ENCODE data around the gene ANKRD33B. TPM values are rescaled to one million over a fixed set of nuclear protein-coding genes. Genes with fewer than 3 reads are reported as not detected.
"Not testable (repeated sequence)": the region's sequence is repeated elsewhere in the genome, so short reads cannot be mapped to it uniquely, and the experiment has no call there.

The ANKRD33B gene
- total RNA-seq, 1 donor from 2014 or later = 3.3 TPM

DNA sequence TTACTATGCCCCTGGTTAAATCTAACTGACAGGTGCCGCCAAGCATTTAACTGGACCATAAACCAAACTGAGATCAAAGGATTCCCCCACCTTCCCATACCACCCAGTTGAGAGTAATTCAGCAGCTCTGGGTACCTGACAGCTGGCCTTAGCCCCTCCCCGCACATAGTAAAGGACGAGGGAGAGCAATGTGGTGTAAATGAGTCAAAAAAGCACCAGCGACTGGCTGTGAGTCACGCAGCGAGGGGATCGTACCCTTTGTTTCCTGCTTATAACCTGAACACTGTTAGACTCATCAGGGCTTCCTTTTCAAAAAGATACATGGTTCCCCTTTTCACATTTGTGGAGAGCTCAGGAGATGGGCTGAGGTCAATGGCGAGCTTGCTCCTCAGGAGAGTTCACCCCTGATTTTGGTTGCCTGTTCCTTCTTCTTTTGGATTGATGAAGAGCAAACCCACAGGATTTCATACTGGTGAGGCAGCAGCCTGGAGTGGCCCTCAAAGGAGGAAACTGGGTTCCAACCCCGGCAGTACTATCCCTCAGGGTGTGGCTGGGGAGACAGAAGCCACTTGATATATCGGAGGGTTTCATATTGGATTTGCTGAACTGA, 71.5 kb downstream of the ANKRD33B start:
- no peak for DNase-seq (ENCODE audit: low spot score)

DNA sequence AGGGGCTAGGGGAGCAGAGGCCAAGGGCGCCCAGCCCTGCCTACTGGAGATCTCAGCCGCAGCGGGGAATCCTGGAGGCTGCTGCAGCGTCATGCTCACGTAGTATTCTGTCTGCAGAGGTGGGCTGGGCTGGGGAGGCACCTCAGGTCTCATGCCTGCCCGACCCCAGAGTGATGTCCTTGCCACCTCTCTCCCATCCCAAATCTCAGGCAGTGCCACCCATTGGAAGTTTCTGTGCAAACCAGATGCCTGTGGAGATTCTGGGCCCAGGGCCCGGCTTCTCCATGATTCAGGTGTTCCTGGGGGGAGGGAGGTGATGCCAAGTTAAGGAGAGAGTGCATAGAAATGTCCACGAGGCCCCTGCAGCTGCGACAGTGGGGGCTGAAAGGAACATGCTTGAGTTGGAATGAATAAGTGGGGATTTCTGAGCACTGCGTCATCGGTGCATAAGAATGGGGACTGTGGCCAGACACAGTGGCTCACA, 72.0 kb downstream of the ANKRD33B start:
- DNase-seq (ENCODE audit: low spot score) = no peak

- DNase-seq (ENCODE audit: low spot score) = no peak
Measured at GRCh38 chr5:10636363-10637142, 72.7 kb downstream of the ANKRD33B start.

GRCh38 chr5:10637944-10638343, 74.1 kb downstream of the ANKRD33B start:
- no peak for DNase-seq (ENCODE audit: low spot score)

DNA sequence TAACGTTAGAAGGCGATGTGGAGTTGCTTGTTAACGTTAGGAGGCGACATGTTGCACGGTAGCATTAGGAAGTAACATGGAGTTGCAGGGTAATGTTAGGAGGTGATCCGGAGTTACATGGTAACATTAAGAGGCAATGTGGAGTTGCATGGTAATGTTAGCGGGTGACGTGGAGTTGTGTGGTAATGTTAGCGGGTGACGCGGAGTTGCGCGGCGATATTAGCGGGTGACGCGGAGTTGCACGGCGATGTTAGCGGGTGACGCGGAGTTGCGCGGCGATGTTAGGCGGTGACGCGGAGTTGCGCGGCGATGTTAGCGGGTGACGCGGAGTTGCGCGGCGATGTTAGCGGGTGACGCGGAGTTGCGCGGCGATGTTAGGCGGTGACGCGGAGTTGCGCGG, 74.9 kb downstream of the ANKRD33B start:
- DNase-seq (ENCODE audit: low spot score) = not testable (repeated sequence)

GRCh38 chr5:10639846-10640368, 76.0 kb downstream of the ANKRD33B start:
- DNase-seq (ENCODE audit: low spot score) = no peak

DNA sequence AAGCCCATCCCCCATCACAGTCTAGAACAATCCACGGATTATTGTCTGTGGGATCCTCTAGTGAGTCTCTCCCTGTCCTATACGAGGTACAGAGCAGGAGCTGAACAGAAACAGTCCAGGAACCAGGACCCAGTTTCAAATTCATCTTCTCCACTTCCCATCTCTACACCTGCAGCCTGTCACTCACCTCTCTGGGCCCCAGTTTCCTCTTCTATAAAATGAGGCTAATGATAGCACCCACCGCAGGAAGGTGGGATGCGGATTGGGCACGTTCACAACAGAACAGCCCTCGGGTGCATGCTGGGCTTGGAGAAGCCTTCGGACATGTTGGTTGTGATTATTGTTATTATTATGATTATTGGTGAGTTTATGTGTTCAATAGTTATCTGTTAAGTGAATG, 78.5 kb downstream of the ANKRD33B start:
- no peak for DNase-seq (ENCODE audit: low spot score)

DNA sequence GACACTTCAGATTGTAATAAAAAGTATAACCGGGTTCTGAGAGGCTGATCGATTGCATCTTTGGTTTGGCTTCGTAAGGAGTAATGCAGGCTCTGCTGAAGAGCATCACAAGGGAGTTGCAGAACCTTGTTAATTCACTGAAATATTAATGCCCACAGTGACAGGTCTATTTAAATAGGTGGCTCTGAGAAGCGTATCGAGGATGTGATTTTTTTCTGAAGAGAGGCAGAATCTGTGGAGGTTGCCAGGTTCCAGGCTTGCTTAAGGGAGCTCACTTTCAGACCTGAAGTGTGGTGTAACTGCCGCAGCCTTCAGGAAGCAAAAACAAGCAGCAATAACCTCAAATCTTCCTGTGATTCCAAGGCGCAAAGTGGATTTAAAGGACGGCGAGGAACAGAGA, 80.3 kb downstream of the ANKRD33B start:
- no peak for DNase-seq (ENCODE audit: low spot score)

DNA sequence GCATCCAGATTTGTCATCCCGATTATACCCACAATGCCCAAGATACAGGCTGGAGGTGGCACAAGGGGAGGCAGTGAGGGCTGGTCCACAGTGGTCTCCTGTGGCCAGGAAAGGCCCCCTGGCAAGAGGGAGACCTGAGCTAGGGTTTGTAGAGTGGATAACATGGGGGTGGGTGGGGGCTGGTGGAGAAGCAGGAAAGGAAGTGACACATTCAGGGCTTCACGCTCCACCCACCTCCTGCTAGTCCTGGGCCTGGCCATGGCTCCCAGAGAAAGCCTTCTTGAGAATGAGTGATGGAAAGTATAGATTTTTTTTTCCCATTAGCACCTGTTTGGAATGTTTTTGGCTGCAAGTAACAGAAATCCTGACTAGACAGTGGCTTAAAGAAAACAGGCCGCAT, 81.3 kb downstream of the ANKRD33B start:
- no peak for DNase-seq (ENCODE audit: low spot score)

- DNase-seq (ENCODE audit: low spot score) = no peak
Measured at GRCh38 chr5:10645671-10646070, 81.8 kb downstream of the ANKRD33B start.

GRCh38 chr5:10647640-10648039, 83.8 kb downstream of the ANKRD33B start:
- no peak for DNase-seq (ENCODE audit: low spot score)

DNA sequence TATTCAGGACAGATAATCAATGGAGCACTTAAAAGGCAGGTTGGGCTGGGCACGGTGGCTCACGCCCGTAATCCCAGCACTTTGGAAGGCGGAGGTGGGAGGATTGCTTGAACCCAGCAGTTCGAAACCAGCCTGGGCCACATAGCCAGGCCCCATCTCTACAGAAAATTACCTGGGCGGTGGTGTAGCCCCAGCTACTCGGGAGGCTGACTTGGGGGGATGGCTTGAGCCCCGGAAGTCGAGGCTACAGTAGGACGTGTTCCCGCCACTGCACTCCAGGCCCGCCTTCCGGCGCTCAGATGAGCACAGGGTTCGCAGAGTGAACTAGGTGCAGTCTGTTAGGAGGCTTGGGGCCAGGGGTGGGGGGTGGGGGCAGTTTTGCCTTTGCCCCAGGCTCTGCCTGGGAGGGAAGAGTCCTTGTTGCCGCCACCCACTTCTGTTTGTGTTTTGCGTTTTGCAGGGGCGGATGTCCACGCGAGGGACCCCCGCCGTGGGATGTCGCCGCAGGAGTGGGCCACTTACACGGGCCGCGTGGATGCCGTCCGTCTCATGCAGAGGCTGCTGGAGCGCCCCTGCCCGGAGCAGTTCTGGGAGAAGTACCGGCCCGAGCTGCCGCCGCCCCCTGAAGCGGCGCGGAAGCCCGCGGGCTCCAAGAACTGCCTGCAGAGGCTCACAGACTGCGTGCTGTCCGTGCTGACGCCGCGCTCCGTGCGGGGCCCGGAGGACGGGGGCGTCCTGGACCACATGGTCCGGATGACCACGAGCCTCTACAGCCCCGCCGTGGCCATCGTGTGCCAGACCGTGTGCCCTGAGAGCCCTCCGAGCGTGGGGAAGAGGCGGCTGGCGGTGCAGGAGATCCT, 85.2 kb downstream of the ANKRD33B start:
- no peak for DNase-seq (ENCODE audit: low spot score)

DNA sequence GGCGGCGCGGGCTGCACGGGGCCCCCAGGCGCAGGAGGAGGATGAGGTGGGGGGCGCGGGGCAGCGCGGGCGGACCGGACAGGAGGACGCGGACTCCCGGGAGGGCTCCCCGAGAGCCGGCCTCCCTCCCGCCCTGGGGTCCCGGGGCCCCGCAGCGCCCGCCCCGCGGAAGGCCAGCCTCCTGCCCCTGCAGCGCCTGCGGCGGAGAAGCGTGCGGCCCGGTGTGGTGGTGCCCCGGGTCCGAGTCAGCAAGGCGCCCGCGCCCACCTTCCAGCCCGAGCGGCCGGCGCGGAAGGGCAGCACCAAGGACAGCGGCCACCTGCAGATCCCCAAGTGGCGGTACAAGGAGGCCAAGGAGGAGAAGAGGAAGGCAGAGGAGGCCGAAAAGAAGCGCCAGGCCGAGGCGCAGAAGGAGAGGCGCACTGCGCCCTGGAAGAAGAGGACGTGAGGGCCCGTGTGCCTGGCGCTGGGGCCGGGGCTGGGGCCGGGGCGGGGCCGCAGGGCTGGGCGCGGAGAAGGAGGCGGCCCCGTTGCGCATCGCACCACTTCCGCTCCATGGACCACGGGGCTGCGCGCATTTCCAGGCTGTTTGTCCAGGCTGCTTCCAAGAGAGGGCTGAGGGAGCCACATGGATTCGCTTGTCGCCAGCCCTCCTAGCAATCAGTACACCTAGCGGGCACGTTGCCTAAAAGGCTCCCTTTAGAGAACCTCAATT, 86.0 kb downstream of the ANKRD33B start:
- no peak for DNase-seq (ENCODE audit: low spot score)

DNA sequence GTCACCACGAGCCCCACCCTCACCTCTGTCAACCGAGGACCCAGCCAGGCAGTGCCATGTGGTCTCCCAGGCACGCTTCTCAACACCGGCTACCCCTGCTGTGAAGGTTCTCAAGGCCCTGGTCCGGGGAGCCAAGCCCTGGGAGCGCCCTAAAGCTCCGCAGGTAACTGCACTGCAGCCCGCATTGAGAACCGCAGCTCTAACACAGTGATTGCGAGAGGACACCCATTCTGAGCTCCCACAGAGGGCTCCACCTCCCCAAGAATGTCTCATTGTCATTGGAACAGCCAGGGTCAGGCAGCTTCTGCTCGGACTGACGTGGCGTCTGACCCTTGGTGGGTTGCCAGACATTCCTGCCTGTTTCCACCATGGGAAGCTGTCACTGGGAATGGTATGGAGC, 88.3 kb downstream of the ANKRD33B start:
- DNase-seq (ENCODE audit: low spot score) = no peak

DNA sequence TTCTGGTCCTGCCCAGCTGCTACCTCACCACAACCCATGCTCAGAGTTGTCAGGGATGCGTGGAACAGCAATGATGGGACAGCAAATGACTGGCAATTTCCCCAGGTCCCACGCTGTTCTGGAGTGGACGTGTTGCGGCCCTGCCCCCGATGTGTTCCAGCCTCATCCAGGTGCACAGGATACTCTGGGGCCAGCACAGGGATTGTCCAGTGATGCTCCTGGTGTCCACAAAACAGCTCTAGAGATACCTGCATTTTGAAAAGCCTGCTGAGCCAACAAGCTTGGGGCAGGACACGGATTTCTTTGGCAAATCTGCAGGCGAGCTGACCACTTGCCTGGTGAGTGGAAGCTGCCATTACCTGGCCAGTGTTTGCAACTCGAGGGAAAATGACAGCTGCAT, 88.7 kb downstream of the ANKRD33B start:
- DNase-seq (ENCODE audit: low spot score) = no peak

- peak; percentile 57 for DNase-seq (ENCODE audit: low spot score)
Measured at GRCh38 chr5:10653043-10653442, 89.2 kb downstream of the ANKRD33B start.

- DNase-seq (ENCODE audit: low spot score) = no peak
Measured at GRCh38 chr5:10653751-10654400, 90.0 kb downstream of the ANKRD33B start.

DNA sequence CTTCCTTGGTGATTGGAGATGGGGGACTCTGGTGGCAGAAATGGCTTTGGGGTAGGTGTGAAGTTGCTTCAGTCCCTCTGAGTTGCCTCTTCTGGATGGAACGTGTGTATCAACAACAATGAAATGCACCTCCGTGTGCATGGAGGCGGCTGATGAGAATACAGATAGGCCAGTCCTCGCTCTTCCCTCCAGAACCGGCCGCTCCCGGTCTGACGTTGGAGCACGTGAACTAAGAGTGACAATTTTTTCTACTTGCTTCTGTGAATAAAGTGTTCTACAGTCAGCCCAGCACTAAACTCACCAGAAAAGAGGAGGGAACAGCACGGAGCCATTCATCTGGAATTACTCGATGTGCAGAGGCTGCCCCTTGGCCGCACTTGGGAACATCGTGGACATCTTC, 90.7 kb downstream of the ANKRD33B start:
- DNase-seq (ENCODE audit: low spot score) = no peak

DNA sequence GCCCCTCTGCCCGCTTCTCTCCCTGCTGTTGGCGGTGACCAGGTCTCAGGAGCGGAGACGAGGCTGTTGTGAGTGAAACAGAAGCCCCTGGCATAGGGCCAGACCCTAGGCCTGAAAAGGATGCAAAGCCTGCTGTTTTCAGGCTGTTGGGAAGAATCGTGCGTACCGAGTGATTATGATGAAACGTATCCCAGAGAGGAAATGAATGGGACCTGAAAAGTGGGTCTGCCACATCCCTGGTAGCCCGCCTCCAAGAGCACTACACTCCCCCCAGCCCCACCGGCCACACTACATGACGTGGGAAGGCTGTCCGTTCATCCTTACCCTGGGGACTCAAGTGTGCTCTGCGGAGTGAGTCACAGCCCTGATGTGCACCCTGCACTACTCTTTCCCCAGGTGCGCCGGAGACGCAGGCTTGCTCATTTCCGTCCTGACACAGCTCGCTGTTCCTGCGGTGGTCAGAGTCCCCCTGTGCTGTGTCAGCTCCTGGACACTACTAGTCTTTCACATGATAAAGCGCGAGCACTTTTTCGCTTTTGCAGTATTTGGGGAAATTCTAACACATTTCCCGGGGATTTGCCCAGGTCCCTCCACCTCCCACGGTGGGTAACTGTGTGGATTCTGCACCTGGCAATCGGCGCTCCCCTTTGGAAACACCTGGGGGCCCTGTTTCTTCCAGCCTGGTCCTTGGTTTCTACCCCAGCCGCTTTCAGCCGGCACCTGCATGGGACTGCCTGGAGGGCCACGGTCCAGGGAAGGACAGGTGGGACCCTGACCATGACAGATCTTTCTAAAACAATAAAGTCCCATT, 91.5 kb downstream of the ANKRD33B start:
- DNase-seq (ENCODE audit: low spot score) = no peak
